GM18498 (cell line): Measurements from ENCODE around the gene UAP1.

Experiments
- ATAC-seq: cut with Tn5 transposase; IDR thresholded peaks from one replicate; pipeline ENCODE4 v1.9.1; 2021; ENCODE audit warnings: mild to moderate bottlenecking, moderate library complexity; ENCODE audit not compliant: unreplicated experiment

Gene UAP1

DNA sequence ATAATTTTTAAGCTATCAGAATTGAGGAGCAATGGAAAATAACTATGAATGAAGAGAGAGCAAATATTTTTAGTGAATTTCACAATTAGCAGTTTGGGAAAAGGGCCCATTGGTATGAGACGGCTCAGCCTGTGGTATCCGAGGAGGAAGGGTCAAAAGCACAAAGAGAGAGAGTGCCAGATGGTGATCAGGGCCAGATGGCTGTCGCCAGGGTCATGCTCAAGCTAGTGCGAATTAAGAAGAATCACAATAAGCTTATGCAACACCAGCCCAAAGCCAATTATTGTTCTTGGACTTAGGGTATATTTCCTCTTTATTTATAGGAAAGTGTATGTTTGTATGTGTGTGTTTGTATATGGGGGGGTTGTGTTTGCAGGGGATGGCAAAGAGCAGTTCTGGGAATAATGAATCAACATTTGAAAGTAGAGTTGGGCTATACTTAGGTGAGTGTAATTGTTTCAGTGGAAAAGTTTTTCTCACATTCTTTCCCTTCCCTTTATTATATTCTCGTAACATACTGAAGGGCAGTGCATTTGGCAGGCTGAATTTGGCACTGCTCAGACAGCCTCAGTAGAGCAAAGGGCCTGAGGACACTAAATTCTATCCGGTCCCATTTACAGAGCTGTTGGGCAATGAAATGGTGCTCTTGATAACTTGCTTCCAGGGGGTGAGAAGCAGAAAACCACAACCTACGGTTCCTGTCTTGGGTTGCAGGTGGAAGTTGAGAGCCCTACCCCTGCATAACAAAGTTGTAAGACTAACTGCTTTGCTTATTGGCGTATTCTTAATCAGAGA, 51.3 kb downstream of the UAP1 start:
- ATAC-seq = no peak

DNA sequence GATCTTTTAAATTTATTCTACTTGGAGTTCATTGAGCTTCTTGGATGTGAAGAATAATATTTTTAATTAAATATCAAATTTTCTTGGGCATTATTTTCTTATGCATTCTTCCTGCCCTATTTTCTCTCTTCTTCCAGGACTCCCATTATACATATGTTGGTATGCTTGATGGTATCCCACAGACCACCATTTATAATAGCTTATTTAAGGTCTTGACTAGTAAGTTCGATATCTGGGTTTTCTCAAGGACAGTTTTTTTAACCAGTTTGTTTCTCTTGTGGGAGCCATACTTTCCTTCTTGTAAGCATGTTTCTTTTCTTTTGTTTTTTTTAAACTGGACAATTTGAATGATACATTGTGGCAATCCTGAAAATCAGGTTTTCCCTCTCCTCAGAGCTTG, 55.3 kb downstream of the UAP1 start:
- ATAC-seq = no peak

DNA sequence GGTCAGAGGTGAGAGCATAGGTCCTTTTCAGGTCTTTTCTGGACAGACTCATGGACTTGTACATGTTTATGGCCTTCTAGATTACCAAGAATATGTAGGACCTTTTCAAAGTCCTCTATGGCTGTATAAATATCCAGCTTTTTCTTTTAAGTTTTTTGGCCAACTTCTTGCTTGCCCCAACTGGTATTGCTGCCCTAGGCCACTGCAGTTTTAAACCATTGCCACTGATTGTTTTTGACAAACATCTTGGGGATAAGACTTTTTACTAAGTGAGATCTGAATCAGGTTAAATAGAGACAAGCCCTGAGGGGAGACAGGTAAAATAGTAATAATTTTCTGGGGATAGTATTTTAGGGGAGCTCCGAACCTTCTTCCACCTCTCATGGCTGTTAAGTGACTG, 56.0 kb downstream of the UAP1 start:
- no peak for ATAC-seq

DNA sequence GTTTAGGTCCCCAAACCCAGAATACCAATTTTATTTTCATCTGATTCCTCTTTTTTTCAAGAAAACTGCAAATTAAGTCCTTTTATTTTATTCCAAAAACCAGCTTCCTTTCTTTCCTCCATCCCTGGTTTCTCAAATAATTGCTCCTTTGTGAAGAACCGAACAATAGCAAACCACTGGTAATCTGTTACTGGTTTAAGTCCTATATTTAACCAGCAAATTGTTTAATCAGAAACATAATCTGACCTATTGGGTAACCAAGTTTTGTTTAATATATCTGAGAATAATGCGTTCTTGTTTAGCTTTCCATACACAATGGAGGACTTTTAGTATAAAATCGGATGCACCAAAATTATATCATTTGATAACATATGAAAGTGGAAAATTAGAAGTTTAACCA, 57.6 kb downstream of the UAP1 start:
- ATAC-seq = no peak

DNA sequence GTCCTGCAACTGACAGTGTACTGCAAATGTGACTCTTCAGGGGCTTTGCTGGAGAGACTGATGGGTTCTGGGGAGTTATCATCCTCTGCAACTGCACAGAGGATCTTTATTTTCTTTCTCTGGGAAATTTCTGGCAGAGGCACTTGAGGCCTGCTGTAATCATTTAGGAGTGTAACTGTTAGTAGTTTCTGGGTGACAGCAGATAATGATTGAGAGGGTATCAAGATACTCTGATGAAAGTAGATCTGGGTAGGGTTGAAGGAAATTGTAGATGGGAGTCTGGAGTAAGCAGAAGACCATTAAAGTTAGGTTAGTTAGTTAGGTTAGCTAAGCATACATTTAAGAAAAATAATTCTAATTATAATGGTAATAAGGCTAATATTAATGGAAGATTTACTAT, 59.7 kb downstream of the UAP1 start:
- ATAC-seq = no peak

DNA sequence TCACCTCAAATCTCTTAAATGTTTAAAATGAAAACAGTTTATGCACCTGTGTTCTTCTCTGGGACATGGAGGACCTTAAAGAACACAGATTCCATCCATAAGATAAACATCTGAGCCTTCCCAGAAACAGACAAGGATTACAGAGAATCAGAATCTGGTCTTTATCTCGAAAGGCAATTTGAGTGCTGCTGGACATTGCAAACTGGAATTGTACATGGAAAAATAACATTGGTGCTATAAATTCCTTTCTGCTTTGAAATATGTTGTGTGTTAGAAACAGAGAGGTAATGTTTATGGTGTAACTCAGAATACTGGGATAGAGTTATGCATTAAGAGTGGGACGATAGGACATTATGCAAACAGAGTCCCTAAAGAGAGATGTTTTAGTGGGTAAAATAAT, 64.2 kb downstream of the UAP1 start:
- no peak for ATAC-seq

DNA sequence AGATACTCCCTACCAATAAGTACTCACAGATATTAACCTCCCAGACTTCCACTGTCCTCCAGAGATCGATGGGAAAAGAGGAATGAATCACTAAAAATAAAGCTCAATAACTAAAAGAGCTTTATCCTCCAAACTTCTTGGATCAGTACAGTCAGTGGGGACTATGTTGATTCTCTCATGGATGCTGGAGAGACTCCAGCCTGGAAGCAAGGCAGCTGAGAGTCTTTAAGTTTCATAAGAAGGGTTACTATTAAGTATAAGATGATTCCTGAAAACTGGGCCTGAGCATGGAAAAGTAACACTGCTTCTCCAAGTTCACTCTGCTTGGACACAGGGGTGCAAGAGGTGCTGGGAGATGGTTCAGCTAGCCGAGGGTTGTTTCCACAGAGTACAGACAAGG, 64.6 kb downstream of the UAP1 start:
- ATAC-seq = no peak

DNA sequence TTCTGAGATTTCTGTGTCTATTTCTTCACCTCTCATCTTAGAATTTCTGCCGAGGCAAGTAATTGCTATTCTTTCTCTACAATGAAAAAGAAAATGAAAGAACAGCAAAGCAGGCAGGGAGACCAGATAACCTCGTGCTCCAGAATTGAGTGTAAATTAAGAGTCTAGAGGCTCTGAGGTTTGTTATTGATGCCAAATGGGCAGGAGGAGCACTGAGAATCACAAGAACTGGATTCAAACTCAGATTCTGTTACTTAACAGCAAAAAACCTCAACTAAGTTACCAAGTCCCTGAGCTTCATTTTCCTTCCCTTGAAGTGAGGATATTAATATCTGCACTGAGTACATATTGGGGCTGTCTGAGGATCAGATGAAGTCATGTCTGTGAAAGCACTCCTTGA, 65.2 kb downstream of the UAP1 start:
- ATAC-seq = peak; percentile 31

DNA sequence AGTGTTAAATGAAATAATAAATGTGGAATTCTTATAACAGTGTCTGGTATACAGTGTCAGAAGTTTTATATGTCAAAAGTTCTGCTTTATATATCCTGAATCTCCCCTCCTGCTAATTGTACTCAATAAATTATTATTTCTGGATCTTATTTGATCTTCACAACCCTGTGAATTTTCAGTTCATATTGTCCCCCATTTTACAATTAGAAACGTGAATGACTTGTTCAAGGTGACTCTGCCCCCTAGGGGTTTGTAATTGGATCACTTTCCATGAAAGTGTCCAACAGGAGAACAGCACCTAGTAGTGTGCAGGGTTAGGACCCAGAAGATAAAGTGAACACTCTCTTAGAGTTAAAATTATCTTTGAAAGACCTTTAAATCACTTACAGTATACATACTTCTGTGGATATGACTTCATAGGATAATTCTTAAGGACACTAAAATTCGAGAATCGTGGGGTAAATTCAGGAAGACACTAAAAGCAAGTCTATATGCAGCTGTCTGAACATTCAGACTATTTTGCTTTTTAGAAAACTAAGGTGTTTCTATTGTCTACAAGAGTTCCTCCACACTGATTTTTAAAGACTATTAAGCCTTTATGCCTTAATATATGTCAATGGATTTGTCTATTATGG, 66.3 kb downstream of the UAP1 start:
- ATAC-seq = no peak

DNA sequence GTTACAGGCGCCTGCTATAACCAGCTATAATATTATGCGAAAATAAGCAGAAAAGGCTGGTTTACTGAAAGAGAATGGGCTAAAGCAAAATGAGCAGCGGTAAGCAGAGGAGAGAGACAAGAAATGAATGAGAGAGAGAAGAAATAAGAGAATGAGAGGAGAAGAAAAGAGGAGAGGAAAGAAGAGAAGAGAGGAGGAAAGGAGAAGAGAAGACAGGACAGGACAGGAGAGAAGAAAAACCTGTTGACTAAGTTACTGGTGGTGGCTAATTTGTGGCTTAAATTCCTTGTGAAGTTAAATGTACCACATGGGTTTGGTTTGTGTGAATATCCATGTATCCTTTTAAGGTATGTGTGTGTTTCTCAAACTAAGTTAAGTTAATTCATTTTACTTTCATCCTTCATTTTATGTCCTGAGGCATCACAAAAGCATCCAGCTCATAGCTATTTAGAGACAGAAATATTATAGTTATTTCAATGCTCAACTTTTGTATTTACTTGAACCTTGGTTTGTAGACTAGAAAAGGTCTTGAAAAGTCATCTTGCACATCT, 67.6 kb downstream of the UAP1 start:
- no peak for ATAC-seq

DNA sequence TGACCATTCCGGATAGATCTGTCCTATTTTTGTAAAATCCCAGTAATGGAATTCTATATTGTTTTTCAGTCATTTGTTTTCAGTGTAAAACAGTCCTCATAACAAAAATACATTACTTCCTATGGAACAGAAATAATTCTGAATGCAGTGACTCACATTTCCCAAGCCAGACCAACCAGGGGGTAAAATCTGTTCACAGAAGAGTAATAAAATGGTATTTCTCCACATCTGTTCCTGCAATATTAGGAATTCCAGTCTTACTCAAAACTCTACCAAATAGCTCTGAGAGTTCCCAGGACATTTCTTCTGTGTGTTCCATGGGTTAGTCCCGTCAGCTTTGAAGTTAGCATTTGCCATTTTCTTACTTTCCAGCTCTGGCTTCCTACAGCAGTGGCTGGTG, 68.1 kb downstream of the UAP1 start:
- ATAC-seq = no peak

DNA sequence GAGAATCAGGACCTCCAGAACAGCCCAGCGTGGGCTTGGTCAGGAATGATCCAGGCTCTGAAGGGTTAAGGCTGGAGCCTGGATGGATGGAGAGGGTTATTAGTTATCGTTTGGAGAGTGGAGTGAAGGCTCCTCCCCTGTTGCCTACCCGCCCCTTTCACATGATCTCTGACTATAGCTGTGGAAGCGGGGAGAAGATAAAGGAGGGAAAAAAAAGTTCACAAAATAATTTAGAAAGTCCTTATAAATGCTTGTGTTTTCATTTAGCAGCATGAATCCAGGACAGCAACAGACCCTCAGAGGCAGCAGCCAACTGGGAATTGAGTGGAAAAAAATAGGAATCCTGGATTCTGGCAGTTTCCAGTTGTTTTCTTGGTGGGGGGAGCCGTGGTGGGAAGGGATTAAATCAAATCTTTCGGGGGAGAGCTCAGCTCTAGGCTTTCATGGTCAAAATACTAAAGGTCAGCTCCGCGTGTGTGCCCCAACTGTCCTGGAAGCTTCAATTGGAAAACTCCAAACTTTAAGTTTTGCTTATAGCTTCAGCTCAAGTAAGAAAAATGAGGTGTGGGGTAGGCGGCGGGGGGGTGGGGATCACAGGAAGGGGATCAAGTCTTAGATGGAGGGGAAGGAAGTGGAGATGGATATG, 70.1 kb downstream of the UAP1 start:
- no peak for ATAC-seq

DNA sequence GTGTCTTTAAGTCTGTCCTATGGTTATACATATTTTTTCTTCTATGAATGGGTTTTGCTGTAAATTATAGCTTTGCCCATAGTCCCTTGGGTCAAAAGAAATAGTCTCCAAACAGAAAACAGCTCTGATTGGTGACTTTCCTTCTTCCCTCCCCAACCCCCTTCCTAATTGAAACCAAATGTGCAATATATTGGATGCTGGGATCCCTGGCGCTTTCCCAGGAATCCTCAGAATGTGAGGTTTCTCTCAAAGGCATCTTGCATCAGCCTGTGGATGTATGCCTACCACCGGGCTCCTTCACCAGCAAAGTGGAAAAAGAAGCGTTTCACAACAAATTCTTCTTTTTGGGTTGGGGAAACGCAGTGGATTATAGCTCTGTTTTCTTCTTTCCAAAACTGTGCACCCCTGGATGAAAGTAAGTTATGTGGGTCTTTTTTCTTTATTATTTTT, 70.7 kb downstream of the UAP1 start, which contains the start of gene DDR2:
Gene DDR2 (plus strand): TSS at position 248 of the 450 bp plus-strand sequence. CDS start 86,600 bp downstream, outside the sequence.
- no peak for ATAC-seq

DNA sequence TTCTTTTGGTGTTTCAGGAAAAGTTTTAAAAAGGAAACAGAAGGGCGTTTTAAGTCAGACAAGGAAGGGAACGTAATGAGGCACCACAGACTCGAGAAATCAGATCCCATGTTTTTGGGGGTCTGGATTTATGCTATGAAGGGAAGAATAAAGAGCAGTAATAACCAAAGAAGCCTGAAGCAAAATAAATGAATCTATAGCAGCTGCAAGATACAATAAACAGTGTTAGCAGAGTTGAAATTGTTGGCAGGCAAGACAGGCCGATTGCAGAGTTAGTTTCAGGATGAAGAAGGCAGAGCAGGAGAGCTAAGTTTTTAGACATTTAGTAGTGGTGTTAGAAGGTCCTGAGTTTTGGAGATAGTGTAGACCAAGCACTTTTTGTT, 71.2 kb downstream of the UAP1 start:
- no peak for ATAC-seq

DNA sequence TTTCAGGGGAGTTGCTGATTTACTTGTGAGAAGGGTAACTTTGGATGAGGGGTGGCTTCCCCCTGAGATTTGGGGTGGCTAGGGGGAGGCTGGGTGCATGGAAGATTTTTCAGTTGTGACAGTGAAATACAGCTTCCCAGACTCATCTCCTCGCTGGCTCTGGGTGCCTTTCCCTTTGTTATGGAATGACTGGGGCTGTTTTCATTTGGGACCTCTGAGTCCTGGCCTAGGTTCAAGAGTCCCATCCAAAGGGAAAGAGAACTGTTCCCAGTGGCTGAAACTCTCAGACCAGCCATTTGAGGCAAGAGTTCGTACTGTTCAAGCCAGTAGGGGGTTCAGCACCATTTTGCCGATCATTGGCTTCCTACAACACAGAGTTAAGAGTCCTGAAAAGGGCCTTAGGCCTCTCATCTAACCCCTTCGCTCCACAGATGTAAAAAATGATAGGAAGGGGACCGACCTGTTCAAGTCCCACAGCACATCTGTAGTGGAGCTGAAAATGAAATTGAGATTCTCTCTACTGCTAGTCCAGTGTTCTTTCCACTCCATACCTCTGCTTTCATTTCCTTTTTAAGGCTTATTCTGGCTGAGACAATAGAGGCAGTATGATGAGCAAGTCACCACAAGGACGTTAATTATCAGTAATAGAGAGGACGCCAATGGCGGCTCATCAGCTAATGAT, 71.7 kb downstream of the UAP1 start:
- peak; percentile 73 for ATAC-seq

DNA sequence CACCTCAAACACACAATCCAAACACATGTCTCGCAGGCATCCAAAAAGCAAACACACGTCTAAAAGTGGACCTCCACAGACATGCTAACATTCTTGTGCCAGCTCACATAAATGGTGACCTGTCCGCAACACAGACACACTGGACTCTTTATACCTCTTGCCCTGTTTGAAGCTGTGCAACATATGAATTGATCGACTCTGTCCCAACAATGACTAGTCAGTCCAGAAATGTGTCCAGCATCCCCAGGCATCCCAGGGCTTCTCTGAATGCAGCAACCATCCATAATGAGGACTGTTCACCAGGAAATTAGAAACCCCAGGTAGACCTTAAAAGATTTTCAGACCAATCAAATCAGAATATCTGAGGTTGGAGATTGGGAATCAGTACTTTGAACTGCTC, 73.9 kb downstream of the UAP1 start:
- ATAC-seq = no peak

DNA sequence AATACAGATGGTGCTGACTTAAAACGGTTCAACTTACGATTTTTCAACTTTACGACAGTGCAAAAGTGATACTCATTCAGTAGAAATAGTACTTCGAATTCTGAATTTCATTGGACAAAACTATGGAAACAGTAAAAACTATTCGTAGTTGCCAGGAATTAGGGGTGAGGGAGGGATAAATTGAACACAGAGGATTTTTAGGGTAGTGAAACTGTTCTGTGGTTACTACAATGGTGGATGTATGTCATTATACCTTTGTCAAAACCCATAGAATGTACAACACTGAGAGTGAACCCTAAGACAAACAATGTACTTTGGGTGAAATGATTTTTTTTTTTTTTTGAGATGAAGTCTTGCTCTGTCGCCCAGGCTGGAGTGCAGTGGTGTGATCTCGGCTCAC, 78.2 kb downstream of the UAP1 start:
- ATAC-seq = peak; percentile 59

DNA sequence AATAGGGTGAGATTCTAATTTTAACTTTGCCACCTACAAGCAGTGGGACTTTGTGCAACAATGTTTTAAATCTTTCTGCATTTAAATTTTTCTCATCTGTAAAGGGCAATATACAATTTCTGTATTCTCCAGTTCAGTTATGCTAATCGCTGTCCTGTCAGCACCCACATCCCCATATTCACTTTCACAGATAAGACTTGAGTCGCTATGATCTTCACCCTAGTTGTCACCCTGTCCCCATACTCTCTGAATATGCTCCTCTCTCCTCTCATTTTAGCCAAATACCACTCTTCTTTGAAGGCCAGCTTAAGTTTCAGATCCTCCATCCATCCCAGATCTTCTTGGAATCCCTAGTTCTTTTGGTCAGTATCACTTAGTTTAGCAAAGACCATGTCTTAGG, 79.6 kb downstream of the UAP1 start:
- no peak for ATAC-seq

DNA sequence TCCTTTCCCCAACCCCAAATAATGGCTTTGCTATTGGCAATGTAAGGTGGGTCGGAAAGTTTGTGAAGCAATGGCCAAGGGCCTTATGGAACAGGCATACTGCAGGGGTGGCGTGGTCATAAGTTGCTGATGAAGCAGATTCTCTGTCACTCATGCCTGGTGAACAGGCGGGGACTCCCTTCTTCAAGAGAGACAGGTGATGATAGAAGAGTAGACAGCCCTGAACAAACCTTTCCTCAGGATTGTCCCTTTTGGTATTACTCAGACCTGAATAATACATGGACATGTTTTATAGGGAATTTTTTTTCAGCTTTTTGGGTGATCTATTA, 83.4 kb downstream of the UAP1 start:
- ATAC-seq = no peak

DNA sequence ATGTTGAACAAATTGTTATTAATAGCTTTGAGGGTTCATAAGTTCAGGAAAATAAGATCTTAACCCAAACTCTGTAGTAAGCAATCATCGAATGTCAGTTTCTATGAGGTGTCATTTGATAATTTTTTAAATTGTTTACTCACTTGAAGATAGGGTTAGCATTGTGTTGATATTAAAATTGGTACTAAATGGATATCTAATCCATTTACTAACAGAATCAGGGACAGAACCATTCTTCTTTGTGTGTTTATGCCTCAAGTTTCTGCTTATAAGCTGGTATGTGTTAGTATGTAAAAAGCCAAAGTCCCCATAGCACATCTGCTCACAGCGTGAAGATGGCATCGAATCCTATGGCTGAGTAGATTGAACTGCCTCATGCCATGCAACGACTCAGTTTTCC, 84.1 kb downstream of the UAP1 start:
- no peak for ATAC-seq

DNA sequence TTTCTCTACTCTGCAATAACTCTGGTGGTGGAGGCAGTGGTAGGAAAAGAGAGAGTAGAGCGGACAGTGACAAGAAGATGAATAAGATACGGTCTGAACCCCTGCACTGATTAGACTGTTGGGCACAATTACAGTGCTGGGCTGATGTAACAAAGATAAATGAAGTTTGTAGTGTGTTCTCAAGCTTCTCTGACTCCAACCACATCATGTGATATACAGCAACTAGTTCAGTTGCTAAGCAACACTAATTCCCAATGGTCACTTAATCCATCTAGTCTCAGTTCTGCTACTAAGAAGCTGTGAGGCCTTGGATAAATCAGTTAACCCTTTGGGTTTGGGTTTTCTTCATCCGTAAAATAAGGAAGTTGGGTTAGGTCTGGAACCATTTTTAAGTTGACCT, 88.1 kb downstream of the UAP1 start:
- no peak for ATAC-seq
